Tibial nerve (tissue), 4 donors: ENCODE results near the gene IGFBP2. TPM values are rescaled to one million over a fixed set of nuclear protein-coding genes. Genes with fewer than 3 reads are reported as not detected.

Experiments used
- DNase-seq, 2 donors: peaks; one replicate each; pipeline ENCODE4 v3.0.0-alpha.2; 2019; ENCODE audit warnings: low spot score in 2 of 2
- H3K27ac ChIP-seq, 4 donors: fragments of 200-600 bp; sonication (generic) in 3 of 4; one replicate each; pipeline ENCODE4 v1.5.1; 2017 to 2019; ENCODE audit warnings: mild to moderate bottlenecking in 1 of 4
- H3K27me3 ChIP-seq, 2 donors: fragments of 200-600 bp; sonication (generic) in 1 of 2; one replicate each; pipeline versions ENCODE4 v1.5.1 to v1.6.0; 2017 to 2019
- H3K36me3 ChIP-seq, 3 donors: fragments of 200-600 bp; sonication (generic); one replicate each; pipeline ENCODE4 v1.5.1; 2018 to 2019
- H3K4me1 ChIP-seq, 4 donors: fragments of 200-600 bp; sonication (generic) in 3 of 4; one replicate each; pipeline ENCODE4 v1.5.1; 2017 to 2019
- H3K4me3 ChIP-seq, 4 donors: fragments of 200-600 bp; sonication (generic) in 3 of 4; one replicate each; pipeline ENCODE4 v1.5.1; 2017 to 2019; ENCODE audit warnings: mild to moderate bottlenecking in 1 of 4, moderate library complexity in 1 of 4
- H3K9me3 ChIP-seq, 4 donors: fragments of 200-600 bp; sonication (generic) in 3 of 4; one replicate each; pipeline ENCODE4 v1.5.1; 2017 to 2019
- CTCF ChIP-seq, 5 experiments: fragments of 200-600 bp in 3 of 5; fragments of 450-650 bp in 2 of 5; sonication (generic) in 3 of 5; IDR thresholded peaks; one replicate each; pipeline ENCODE4 v1.5.1; 2016 to 2019; ENCODE audit warnings: antibody characterized with exemption in 5 of 5, mild to moderate bottlenecking in 3 of 5, moderate library complexity in 2 of 5
- EP300 ChIP-seq, 2 donors: sonication (generic); formaldehyde crosslinking; IDR thresholded peaks; one replicate each; pipeline ENCODE4 v1.6.1; 2017; ENCODE audit warnings: antibody characterized with exemption in 2 of 2, mild to moderate bottlenecking in 1 of 2
- POLR2A ChIP-seq, 2 donors: fragments of 450-650 bp; IDR thresholded peaks; one replicate each; pipeline ENCODE4 v1.6.1; 2017; ENCODE audit warnings: antibody characterized with exemption in 2 of 2, mild to moderate bottlenecking in 2 of 2, moderate library complexity in 2 of 2
- WGBS, 2 donors: methylation state at CpG; one replicate each; pipeline ENCODE4 v1.1.5; 2018; 5-methylcytosine and 5-hydroxymethylcytosine counted together
- total RNA-seq, 4 donors: library from RNA; depleted of rRNA; stranded (reverse); fragments of >200 nt; gene quantifications; one replicate each; pipeline ENCODE4 v1.1.0, GENCODE V29; 2016

The IGFBP2 gene
- 100 to 1,000 TPM; 125 to 337 (median 157) TPM for total RNA-seq

- 1 to 4% methylated on average over 18 to 50 of the region's 70 CpGs for WGBS, 2 donors
- Histone ChIP-seq H3K27ac (peak within 1 kb of the TSS in 1 of 4 donors; percentile 39), H3K4me3 (peak within 1 kb of the TSS; percentile 9 to 59 (median 41)), H3K27me3 (peaks cover 0 to 47% of the 10 kb centered on the region in 2 donors), H3K9me3 (no peaks in the 10 kb centered on the region), H3K36me3 (no peaks in the 10 kb centered on the region), H3K4me1 (peaks cover 0 to 49% (median 26%) of the 10 kb centered on the region in 4 donors)
- no peak for TF ChIP-seq CTCF (IDR thresholded peaks at IDR 0.05)
- no peak for TF ChIP-seq EP300 (IDR thresholded peaks at IDR 0.05)
- no peak for TF ChIP-seq POLR2A (IDR thresholded peaks at IDR 0.05)
- no peak for DNase-seq
Measured at GRCh38 chr2:216632952-216633615, at the start of gene IGFBP2. Gene IGFBP2 (plus strand): TSS chr2:216633420. CDS start chr2:216633524, 104 bp downstream.

- peak overlapping the region in 2 of 4 donors; percentile 18 to 55 for H3K27ac ChIP-seq
- H3K27me3 ChIP-seq, result no peaks in the 10 kb centered on the region
- no peaks in the 10 kb centered on the region for H3K36me3 ChIP-seq
- DNase-seq, result no peak
- peaks cover 0 to 8% (median 2%) of the 10 kb centered on the region in 4 donors for H3K4me1 ChIP-seq
- no peak overlapping the region for H3K4me3 ChIP-seq
- no peaks in the 10 kb centered on the region for H3K9me3 ChIP-seq
- 57 to 61% methylated on average over 5 of the region's 5 CpGs for WGBS, 2 donors
- no peak for TF ChIP-seq CTCF (IDR thresholded peaks at IDR 0.05)
Measured at GRCh38 chr2:216583606-216584005, 49.6 kb upstream of the IGFBP2 start.

GRCh38 chr2:216584112-216584511 lies 49.1 kb upstream of the IGFBP2 start:
- H3K4me3 ChIP-seq, result no peak overlapping the region
- peaks cover 0 to 8% (median 2%) of the 10 kb centered on the region in 4 donors for H3K4me1 ChIP-seq
- H3K36me3 ChIP-seq, result no peaks in the 10 kb centered on the region
- H3K27ac ChIP-seq, result peak overlapping the region in 2 of 4 donors; percentile 18 to 55
- DNase-seq, result no peak
- no peaks in the 10 kb centered on the region for H3K27me3 ChIP-seq
- TF ChIP-seq EP300 (IDR thresholded peaks at IDR 0.05) (peak in 1 of 2 donors; percentile 14), CTCF (IDR thresholded peaks at IDR 0.05) (no peak)
- no peaks in the 10 kb centered on the region for H3K9me3 ChIP-seq
- 41 to 47% methylated on average over 8 of the region's 8 CpGs for WGBS, 2 donors

- no peaks in the 10 kb centered on the region for H3K27me3 ChIP-seq
- no peak for DNase-seq
- 95 to 100% methylated on average over 1 of the region's 1 CpG for WGBS, 2 donors
- H3K9me3 ChIP-seq, result no peaks in the 10 kb centered on the region
- H3K4me1 ChIP-seq, result peaks cover 0 to 16% (median 2%) of the 10 kb centered on the region in 4 donors
- no peaks in the 10 kb centered on the region for H3K36me3 ChIP-seq
- no peak overlapping the region for H3K27ac ChIP-seq
- TF ChIP-seq POLR2A (IDR thresholded peaks at IDR 0.05) (no peak), CTCF (IDR thresholded peaks at IDR 0.05) (no peak), EP300 (IDR thresholded peaks at IDR 0.05) (no peak)
- H3K4me3 ChIP-seq, result no peak overlapping the region
Measured at GRCh38 chr2:216585441-216585840, 47.8 kb upstream of the IGFBP2 start.

GRCh38 chr2:216588861-216589710 lies 44.1 kb upstream of the IGFBP2 start:
- 72 to 74% methylated on average over 10 of the region's 10 CpGs for WGBS, 2 donors
- Histone ChIP-seq H3K4me1 (peaks cover 0 to 14% (median 3%) of the 10 kb centered on the region in 4 donors), H3K27ac (no peak overlapping the region), H3K36me3 (no peaks in the 10 kb centered on the region), H3K27me3 (no peaks in the 10 kb centered on the region), H3K9me3 (no peaks in the 10 kb centered on the region), H3K4me3 (no peak overlapping the region)
- no peak for DNase-seq
- no peak for TF ChIP-seq POLR2A (IDR thresholded peaks at IDR 0.05)
- TF ChIP-seq EP300 (IDR thresholded peaks at IDR 0.05), result no peak
- no peak for TF ChIP-seq CTCF (IDR thresholded peaks at IDR 0.05)
